Nephron progenitor cell (in vitro differentiated cells): ENCODE results near the gene HEG1.
A peak's percentile ranks its signal among the peaks of the same experiment; 100 is the strongest.

ENCODE experiments used
- DNase-seq: peaks from one replicate; pipeline ENCODE4 v3.0.0; 2021
- H3K27ac Mint-ChIP-seq: 2 replicates; pipeline ENCODE4 v1.8.0; 2021; ENCODE audit warnings: mild to moderate bottlenecking, moderate library complexity, mixed read lengths
- H3K27me3 Mint-ChIP-seq: 2 replicates; pipeline ENCODE4 v1.8.0; 2021; ENCODE audit warnings: mild to moderate bottlenecking, low read depth, mixed read lengths; ENCODE audit not compliant: poor library complexity
- H3K36me3 Mint-ChIP-seq: 2 replicates; pipeline ENCODE4 v1.8.0; 2021; ENCODE audit warnings: low read depth, mixed read lengths
- H3K4me1 Mint-ChIP-seq: 2 replicates; pipeline ENCODE4 v1.8.0; 2021; ENCODE audit warnings: mixed read lengths
- H3K4me3 Mint-ChIP-seq: 2 replicates; pipeline ENCODE4 v1.8.0; 2021; ENCODE audit warnings: mild to moderate bottlenecking, moderate library complexity, mixed read lengths
- H3K9me3 Mint-ChIP-seq: 2 replicates; pipeline ENCODE4 v1.8.0; 2021; ENCODE audit warnings: mild to moderate bottlenecking, moderate library complexity, mixed read lengths
- CTCF ChIP-seq: fragments of 200-600 bp; sonication (generic); IDR thresholded peaks from 2 replicates; pipeline ENCODE4 v1.5.0; 2021; ENCODE audit warnings: antibody characterized with exemption

Gene HEG1

DNA sequence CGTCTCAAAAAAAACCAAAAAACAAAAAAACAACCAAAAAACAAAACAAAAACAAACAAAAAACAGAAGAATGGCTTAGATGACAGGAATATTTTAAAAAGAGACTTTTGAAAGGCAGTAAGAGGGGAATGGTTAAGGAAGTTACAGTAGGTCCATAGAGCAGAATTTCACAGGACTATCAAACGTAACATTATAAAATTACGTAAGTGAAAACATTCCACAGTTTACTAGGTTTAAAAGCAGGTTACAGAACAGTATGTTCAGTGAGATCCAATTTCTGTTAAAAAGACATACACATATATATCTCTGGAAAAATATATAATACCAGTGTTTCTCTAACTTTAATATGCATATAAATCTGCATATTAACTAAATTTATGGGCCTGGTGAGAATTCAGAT, 71.0 kb downstream of the HEG1 start:
- no peaks in the 10 kb centered on the region for H3K9me3 Mint-ChIP-seq
- H3K27ac Mint-ChIP-seq = no peak overlapping the region
- H3K4me1 Mint-ChIP-seq = peaks cover 15% of the 10 kb centered on the region
- H3K36me3 Mint-ChIP-seq = peaks cover 15% of the 10 kb centered on the region
- no peaks in the 10 kb centered on the region for H3K27me3 Mint-ChIP-seq
- DNase-seq = no peak
- no peak overlapping the region for H3K4me3 Mint-ChIP-seq
- no peak for TF ChIP-seq CTCF

DNA sequence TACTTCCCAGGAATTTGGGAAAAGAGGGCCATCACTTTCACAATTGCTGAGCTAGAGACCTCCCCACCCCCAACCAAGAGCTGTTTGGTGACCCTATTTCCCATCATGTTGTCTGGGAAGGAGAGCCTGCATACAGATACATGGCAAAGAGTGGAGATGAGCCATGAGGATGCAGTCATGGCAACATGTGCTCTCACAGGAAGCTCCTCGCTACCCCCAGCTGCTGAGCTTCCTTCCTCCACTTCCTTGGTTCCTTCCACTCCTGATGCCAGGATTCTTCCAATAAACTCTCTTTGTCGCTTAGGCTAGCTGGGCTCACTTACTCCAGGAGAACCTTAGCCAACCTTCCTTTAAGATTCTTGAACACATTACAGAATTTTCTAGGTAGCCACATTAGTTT, 72.9 kb downstream of the HEG1 start:
- Mint-ChIP-seq H3K4me1 (peaks cover 15% of the 10 kb centered on the region), H3K36me3 (peaks cover 14% of the 10 kb centered on the region), H3K4me3 (no peak overlapping the region), H3K27ac (peak overlapping the region; percentile 64), H3K27me3 (no peaks in the 10 kb centered on the region), H3K9me3 (peaks cover under 1% of the 10 kb centered on the region)
- TF ChIP-seq CTCF = no peak
- no peak for DNase-seq

DNA sequence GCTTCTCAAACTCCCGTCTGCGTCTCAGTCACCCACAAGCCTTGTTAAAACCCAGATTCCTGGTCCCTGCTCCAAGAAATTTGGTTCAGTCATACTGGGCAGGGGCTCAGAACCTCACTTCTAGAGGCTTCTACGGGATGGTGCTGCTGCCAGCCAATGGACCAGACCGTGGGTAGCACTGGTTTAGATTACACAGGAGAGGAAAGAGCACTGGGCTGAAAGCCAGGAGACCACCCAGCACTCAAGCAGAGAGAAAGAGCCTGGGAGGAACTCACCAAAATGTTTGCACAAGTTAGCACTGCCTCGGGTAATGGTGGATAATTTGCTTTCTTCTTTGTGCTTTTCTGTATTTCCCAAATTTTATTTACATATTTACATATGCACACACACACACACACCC, 74.3 kb downstream of the HEG1 start:
- H3K4me3 Mint-ChIP-seq = no peak overlapping the region
- TF ChIP-seq CTCF = no peak
- no peak overlapping the region for H3K27ac Mint-ChIP-seq
- peaks cover 14% of the 10 kb centered on the region for H3K9me3 Mint-ChIP-seq
- H3K36me3 Mint-ChIP-seq = peaks cover 28% of the 10 kb centered on the region
- H3K27me3 Mint-ChIP-seq = no peaks in the 10 kb centered on the region
- no peak for DNase-seq
- H3K4me1 Mint-ChIP-seq = peaks cover 15% of the 10 kb centered on the region

GRCh38 chr3:124978627-124979026, 77.2 kb downstream of the HEG1 start:
- DNase-seq = no peak
- TF ChIP-seq CTCF = no peak
- Mint-ChIP-seq H3K4me3 (no peak overlapping the region), H3K9me3 (peaks cover 20% of the 10 kb centered on the region), H3K27me3 (no peaks in the 10 kb centered on the region), H3K36me3 (peaks cover 39% of the 10 kb centered on the region), H3K27ac (no peak overlapping the region), H3K4me1 (peaks cover 18% of the 10 kb centered on the region)

DNA sequence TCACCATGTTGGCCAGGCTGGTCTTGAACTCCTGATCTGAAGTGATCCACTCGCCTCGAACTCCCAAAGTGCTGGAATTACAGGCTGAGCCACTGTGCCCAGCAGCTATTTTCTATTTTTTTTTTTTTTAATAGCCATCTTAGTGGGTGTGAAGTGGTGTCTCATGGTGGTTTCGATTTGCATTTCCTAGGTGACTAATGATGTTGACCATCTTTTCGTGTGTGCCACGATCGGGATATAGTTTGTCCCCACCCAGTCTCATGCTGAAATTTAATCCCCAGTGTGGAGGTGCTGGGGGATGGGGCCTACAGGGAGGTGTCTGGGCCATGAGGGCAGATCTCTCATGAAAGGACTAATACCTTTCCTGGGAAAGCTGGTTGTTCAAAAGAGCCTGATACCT, 79.4 kb downstream of the HEG1 start:
- Mint-ChIP-seq H3K4me1 (peaks cover 25% of the 10 kb centered on the region), H3K27me3 (no peaks in the 10 kb centered on the region), H3K9me3 (peaks cover 20% of the 10 kb centered on the region), H3K4me3 (no peak overlapping the region), H3K36me3 (peaks cover 37% of the 10 kb centered on the region), H3K27ac (no peak overlapping the region)
- no peak for TF ChIP-seq CTCF
- DNase-seq = no peak

GRCh38 chr3:124974691-124975090, 81.1 kb downstream of the HEG1 start:
- Mint-ChIP-seq H3K4me1 (peaks cover 24% of the 10 kb centered on the region), H3K36me3 (peaks cover 37% of the 10 kb centered on the region), H3K9me3 (peaks cover 20% of the 10 kb centered on the region), H3K27me3 (no peaks in the 10 kb centered on the region), H3K27ac (no peak overlapping the region), H3K4me3 (no peak overlapping the region)
- no peak for DNase-seq
- TF ChIP-seq CTCF = no peak
